ENCODE data around the gene PHKA2. TPM values are rescaled to one million over a fixed set of nuclear protein-coding genes. Genes with fewer than 3 reads are reported as not detected.
A peak's percentile ranks its signal among the peaks of the same experiment; 100 is the strongest.

PHKA2 gene
- total RNA-seq, 2 donors from 2014 or later: 25.1 to 25.9 TPM

- peaks cover 0 to 4% of the 10 kb centered on the region in 2 donors for H3K36me3 Mint-ChIP-seq
- DNase-seq (ENCODE audit: low spot score in 2 of 2) (no peak), ATAC-seq (no peak)
- H3K9me3 Mint-ChIP-seq: no peaks in the 10 kb centered on the region
- peak overlapping the region in 1 of 2 donors; percentile 60 for H3K27ac Mint-ChIP-seq
Observed at GRCh38 chrX:18949944-18950301, 34.0 kb downstream of the PHKA2 start.

GRCh38 chrX:18949291-18949943 lies 34.5 kb downstream of the PHKA2 start:
- ATAC-seq: no peak
- no peak for DNase-seq (ENCODE audit: low spot score in 2 of 2)
- Mint-ChIP-seq H3K9me3 (no peaks in the 10 kb centered on the region), H3K36me3 (peaks cover 0 to 4% of the 10 kb centered on the region in 2 donors), H3K27ac (peak overlapping the region in 1 of 2 donors; percentile 60)

- peaks cover 0 to 4% of the 10 kb centered on the region in 2 donors for H3K36me3 Mint-ChIP-seq
- DNase-seq (ENCODE audit: low spot score in 2 of 2): no peak
- no peak for ATAC-seq
- no peaks in the 10 kb centered on the region for H3K9me3 Mint-ChIP-seq
- H3K27ac Mint-ChIP-seq: no peak overlapping the region
Observed at GRCh38 chrX:18946611-18947010, 37.3 kb downstream of the PHKA2 start.

- no peak for DNase-seq (ENCODE audit: low spot score in 2 of 2)
- no peak for ATAC-seq
- Mint-ChIP-seq H3K27ac (no peak overlapping the region), H3K9me3 (no peaks in the 10 kb centered on the region), H3K36me3 (peaks cover 0 to 4% of the 10 kb centered on the region in 2 donors)
Observed at GRCh38 chrX:18946157-18946556, 37.8 kb downstream of the PHKA2 start.

GRCh38 chrX:18945483-18945882 lies 38.4 kb downstream of the PHKA2 start:
- DNase-seq (ENCODE audit: low spot score in 2 of 2) (no peak), ATAC-seq (no peak)
- Mint-ChIP-seq H3K36me3 (peaks cover 0 to 4% of the 10 kb centered on the region in 2 donors), H3K9me3 (no peaks in the 10 kb centered on the region), H3K27ac (no peak overlapping the region)

- H3K9me3 Mint-ChIP-seq: no peaks in the 10 kb centered on the region
- DNase-seq (ENCODE audit: low spot score in 2 of 2): no peak
- peaks cover 0 to 4% of the 10 kb centered on the region in 2 donors for H3K36me3 Mint-ChIP-seq
- ATAC-seq: no peak
- H3K27ac Mint-ChIP-seq: peak overlapping the region in 1 of 2 donors; percentile 22
Observed at GRCh38 chrX:18944482-18944881, 39.4 kb downstream of the PHKA2 start.

- DNase-seq (ENCODE audit: low spot score in 2 of 2): no peak
- H3K27ac Mint-ChIP-seq: no peak overlapping the region
- no peak for ATAC-seq
- no peaks in the 10 kb centered on the region for H3K9me3 Mint-ChIP-seq
- H3K36me3 Mint-ChIP-seq: peaks cover 0 to 4% of the 10 kb centered on the region in 2 donors
Observed at GRCh38 chrX:18941896-18942295, 42.0 kb downstream of the PHKA2 start.

- DNase-seq (ENCODE audit: low spot score in 2 of 2) (no peak), ATAC-seq (no peak)
- H3K9me3 Mint-ChIP-seq: no peaks in the 10 kb centered on the region
- H3K36me3 Mint-ChIP-seq: no peaks in the 10 kb centered on the region
- no peak overlapping the region for H3K27ac Mint-ChIP-seq
Observed at GRCh38 chrX:18938710-18939109, 45.2 kb downstream of the PHKA2 start.

- ATAC-seq (no peak), DNase-seq (ENCODE audit: low spot score in 2 of 2) (no peak)
- no peaks in the 10 kb centered on the region for H3K9me3 Mint-ChIP-seq
- H3K36me3 Mint-ChIP-seq: no peaks in the 10 kb centered on the region
- H3K27ac Mint-ChIP-seq: no peak overlapping the region
Observed at GRCh38 chrX:18937173-18937572, 46.7 kb downstream of the PHKA2 start.

- ATAC-seq: no peak
- Mint-ChIP-seq H3K27ac (no peak overlapping the region), H3K36me3 (no peaks in the 10 kb centered on the region), H3K9me3 (no peaks in the 10 kb centered on the region)
- DNase-seq (ENCODE audit: low spot score in 2 of 2): no peak
Observed at GRCh38 chrX:18935893-18936292, 48.0 kb downstream of the PHKA2 start.

GRCh38 chrX:18934708-18935107 lies 49.2 kb downstream of the PHKA2 start:
- H3K27ac Mint-ChIP-seq: no peak overlapping the region
- no peaks in the 10 kb centered on the region for H3K9me3 Mint-ChIP-seq
- no peak for ATAC-seq
- no peaks in the 10 kb centered on the region for H3K36me3 Mint-ChIP-seq
- DNase-seq (ENCODE audit: low spot score in 2 of 2): no peak

- no peak overlapping the region for H3K27ac Mint-ChIP-seq
- DNase-seq (ENCODE audit: low spot score in 2 of 2): no peak
- H3K9me3 Mint-ChIP-seq: no peaks in the 10 kb centered on the region
- no peaks in the 10 kb centered on the region for H3K36me3 Mint-ChIP-seq
- ATAC-seq: no peak
Observed at GRCh38 chrX:18933617-18934016, 50.3 kb downstream of the PHKA2 start.

- ATAC-seq: no peak
- H3K9me3 Mint-ChIP-seq: no peaks in the 10 kb centered on the region
- no peak overlapping the region for H3K27ac Mint-ChIP-seq
- DNase-seq (ENCODE audit: low spot score in 2 of 2): no peak
- no peaks in the 10 kb centered on the region for H3K36me3 Mint-ChIP-seq
Observed at GRCh38 chrX:18931972-18932371, 51.9 kb downstream of the PHKA2 start.

GRCh38 chrX:18929775-18930174 lies 54.1 kb downstream of the PHKA2 start:
- ATAC-seq (no peak), DNase-seq (ENCODE audit: low spot score in 2 of 2) (no peak)
- H3K27ac Mint-ChIP-seq: no peak overlapping the region
- H3K36me3 Mint-ChIP-seq: no peaks in the 10 kb centered on the region
- no peaks in the 10 kb centered on the region for H3K9me3 Mint-ChIP-seq

- no peak for DNase-seq (ENCODE audit: low spot score in 2 of 2)
- H3K27ac Mint-ChIP-seq: no peak overlapping the region
- H3K36me3 Mint-ChIP-seq: no peaks in the 10 kb centered on the region
- no peaks in the 10 kb centered on the region for H3K9me3 Mint-ChIP-seq
- no peak for ATAC-seq
Observed at GRCh38 chrX:18927558-18927957, 56.4 kb downstream of the PHKA2 start.

GRCh38 chrX:18924507-18925088 lies 59.3 kb downstream of the PHKA2 start:
- ATAC-seq (no peak), DNase-seq (ENCODE audit: low spot score in 2 of 2) (no peak)
- peaks cover 0 to 4% of the 10 kb centered on the region in 2 donors for H3K36me3 Mint-ChIP-seq
- H3K9me3 Mint-ChIP-seq: no peaks in the 10 kb centered on the region
- no peak overlapping the region for H3K27ac Mint-ChIP-seq

- H3K27ac Mint-ChIP-seq: no peak overlapping the region
- H3K36me3 Mint-ChIP-seq: peaks cover 16 to 19% of the 10 kb centered on the region in 2 donors
- DNase-seq (ENCODE audit: low spot score in 2 of 2): no peak
- no peaks in the 10 kb centered on the region for H3K9me3 Mint-ChIP-seq
- ATAC-seq: no peak
Observed at GRCh38 chrX:18920566-18920965, 63.3 kb downstream of the PHKA2 start.

- no peak overlapping the region for H3K27ac Mint-ChIP-seq
- DNase-seq (ENCODE audit: low spot score in 2 of 2) (no peak), ATAC-seq (no peak)
- no peaks in the 10 kb centered on the region for H3K9me3 Mint-ChIP-seq
- peaks cover 16 to 19% of the 10 kb centered on the region in 2 donors for H3K36me3 Mint-ChIP-seq
Observed at GRCh38 chrX:18920079-18920478, 63.8 kb downstream of the PHKA2 start.

Data from activated naive CD4-positive, alpha-beta T cell treated with anti-CD3 and anti-CD28 coated beads, Interleukin-2, amount 50 U/mL, for 72 hours (primary cell).